Hepatocyte (in vitro differentiated cells): ENCODE measurements around the gene IL12B.

ENCODE experiments used
- EZH2 ChIP-seq: fragments of 200-600 bp; sonication (generic); IDR thresholded peaks from 2 replicates; pipeline ENCODE4 v1.6.1; 2016; ENCODE audit warnings: antibody characterized with exemption, mild to moderate bottlenecking, borderline replicate concordance
- EZH2phosphoT487 ChIP-seq: fragments of 200-600 bp; sonication (generic); IDR thresholded peaks from one replicate; pipeline ENCODE4 v1.6.1; 2018; ENCODE audit warnings: antibody characterized with exemption, mild to moderate bottlenecking, low read depth, moderate library complexity; ENCODE audit not compliant: unreplicated experiment, severe bottlenecking
- TF ChIP-seq, protein P1 (sequence below): fragments of 200-600 bp; sonication (generic); IDR thresholded peaks from 2 replicates; pipeline ENCODE4 v1.5.1; 2016; ENCODE audit warnings: antibody characterized with exemption, mild to moderate bottlenecking; ENCODE audit not compliant: poor library complexity

DNA sequence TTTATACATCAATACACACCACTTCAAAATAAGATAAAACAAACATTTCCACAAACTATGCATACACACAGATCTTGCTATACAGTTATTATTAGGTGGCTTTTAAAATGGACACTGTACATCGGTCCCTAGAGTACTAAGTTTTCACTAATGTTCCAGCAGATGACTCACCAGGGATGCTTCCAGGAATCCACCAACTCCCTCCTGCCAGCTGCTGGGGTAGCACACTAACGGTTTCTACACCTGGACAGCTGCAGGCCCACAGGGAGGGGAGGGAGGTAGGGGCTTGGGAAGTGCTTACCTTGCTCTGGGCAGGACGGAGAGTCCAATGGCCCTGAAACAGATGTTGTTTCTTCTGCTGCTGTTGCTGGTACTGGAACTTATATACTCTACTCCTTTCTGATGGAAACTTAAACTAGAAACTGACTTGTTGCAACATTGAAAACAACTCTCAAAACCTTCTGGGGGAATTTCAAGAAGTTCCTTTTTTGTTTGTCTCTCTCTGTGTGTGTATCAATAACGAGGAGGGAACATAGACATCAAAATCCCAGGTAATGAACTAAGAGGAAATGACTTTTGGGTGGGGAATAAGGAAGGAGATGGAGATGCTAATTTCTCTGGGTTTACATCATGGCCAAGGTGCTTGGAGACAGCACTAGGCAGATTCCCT lies at the start of gene IL12B:
- TF ChIP-seq, protein P1, sequence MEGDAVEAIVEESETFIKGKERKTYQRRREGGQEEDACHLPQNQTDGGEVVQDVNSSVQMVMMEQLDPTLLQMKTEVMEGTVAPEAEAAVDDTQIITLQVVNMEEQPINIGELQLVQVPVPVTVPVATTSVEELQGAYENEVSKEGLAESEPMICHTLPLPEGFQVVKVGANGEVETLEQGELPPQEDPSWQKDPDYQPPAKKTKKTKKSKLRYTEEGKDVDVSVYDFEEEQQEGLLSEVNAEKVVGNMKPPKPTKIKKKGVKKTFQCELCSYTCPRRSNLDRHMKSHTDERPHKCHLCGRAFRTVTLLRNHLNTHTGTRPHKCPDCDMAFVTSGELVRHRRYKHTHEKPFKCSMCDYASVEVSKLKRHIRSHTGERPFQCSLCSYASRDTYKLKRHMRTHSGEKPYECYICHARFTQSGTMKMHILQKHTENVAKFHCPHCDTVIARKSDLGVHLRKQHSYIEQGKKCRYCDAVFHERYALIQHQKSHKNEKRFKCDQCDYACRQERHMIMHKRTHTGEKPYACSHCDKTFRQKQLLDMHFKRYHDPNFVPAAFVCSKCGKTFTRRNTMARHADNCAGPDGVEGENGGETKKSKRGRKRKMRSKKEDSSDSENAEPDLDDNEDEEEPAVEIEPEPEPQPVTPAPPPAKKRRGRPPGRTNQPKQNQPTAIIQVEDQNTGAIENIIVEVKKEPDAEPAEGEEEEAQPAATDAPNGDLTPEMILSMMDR: no peak
- no peak for TF ChIP-seq EZH2
- no peak for TF ChIP-seq EZH2phosphoT487
